ENCODE data around the gene ESPNL.

GRCh38 chr2:238169048-238169707 lies 69.0 kb downstream of the ESPNL start:
- TF ChIP-seq CTCF (IDR thresholded peaks at IDR 0.05 in 8 of 11, conservative IDR thresholded peaks at IDR 0.05 in 3 of 11) (no peak), POLR2A (IDR thresholded peaks at IDR 0.05) (no peak), POLR2AphosphoS5 (IDR thresholded peaks at IDR 0.05) (no peak)

Measured in spleen (tissue), 7 donors.